Measurements from ENCODE around the gene BTBD3.

The BTBD3 gene

GRCh38 chr20:11951696-11952095, 34.0 kb downstream of the BTBD3 start:
- Histone ChIP-seq H3K27ac (ENCODE audit: low read depth, low read length) (no peak overlapping the region), H3K36me3 (ENCODE audit: control insufficient read depth, insufficient read depth, low read length) (no peaks in the 10 kb centered on the region), H3K9ac (ENCODE audit: low read length) (no peak overlapping the region), H3K4me1 (ENCODE audit: control insufficient read depth, insufficient read depth, low read length) (no peaks in the 10 kb centered on the region), H3K4me3 (ENCODE audit: low read length) (no peak overlapping the region), H3K27me3 (ENCODE audit: control insufficient read depth, insufficient read depth, low read length) (no peaks in the 10 kb centered on the region)

DNA sequence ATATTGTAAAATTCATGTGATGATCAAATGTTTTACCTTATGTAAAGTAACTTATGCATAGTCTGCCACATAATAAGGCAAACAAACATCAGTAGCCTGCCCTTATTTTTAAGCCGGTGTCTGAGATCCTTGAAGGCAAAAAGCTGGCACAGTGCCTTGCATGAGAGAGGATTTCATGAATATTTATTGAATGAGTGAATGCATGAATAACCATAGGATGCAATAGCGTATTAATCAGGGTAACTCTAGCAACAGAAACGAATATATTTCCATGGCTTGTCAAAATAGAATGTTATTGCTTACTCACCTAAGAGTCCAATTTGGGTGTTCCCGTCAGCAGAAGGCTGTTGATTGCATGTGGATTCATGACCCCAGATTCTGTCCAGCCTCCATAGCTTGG, 34.9 kb downstream of the BTBD3 start:
- H3K27me3 ChIP-seq (ENCODE audit: control insufficient read depth, insufficient read depth, low read length): no peaks in the 10 kb centered on the region
- no peak overlapping the region for H3K9ac ChIP-seq (ENCODE audit: low read length)
- H3K4me1 ChIP-seq (ENCODE audit: control insufficient read depth, insufficient read depth, low read length): no peaks in the 10 kb centered on the region
- H3K27ac ChIP-seq (ENCODE audit: low read depth, low read length): no peak overlapping the region
- no peak overlapping the region for H3K4me3 ChIP-seq (ENCODE audit: low read length)
- no peaks in the 10 kb centered on the region for H3K36me3 ChIP-seq (ENCODE audit: control insufficient read depth, insufficient read depth, low read length)

DNA sequence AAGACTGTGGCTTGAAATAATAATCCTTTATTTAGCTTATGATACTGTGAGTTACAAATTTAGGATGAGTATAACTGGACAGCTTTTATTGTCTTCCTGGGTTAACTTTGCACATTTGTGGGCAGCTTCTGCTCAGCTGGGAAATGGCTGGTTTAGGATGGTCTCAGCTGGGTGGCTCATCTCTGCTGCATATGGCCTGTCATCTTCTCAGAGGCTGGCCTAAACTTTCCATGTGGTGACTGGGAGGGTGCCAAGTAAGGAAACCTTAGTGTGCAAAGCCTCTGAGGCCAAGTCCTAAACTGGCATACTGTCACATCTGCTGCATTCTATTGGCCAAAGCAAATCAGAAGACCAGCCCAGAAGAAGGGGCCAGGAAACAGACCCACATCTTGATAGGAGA, 40.2 kb downstream of the BTBD3 start:
- Histone ChIP-seq H3K36me3 (ENCODE audit: control insufficient read depth, insufficient read depth, low read length) (no peaks in the 10 kb centered on the region), H3K4me1 (ENCODE audit: control insufficient read depth, insufficient read depth, low read length) (no peaks in the 10 kb centered on the region), H3K27me3 (ENCODE audit: control insufficient read depth, insufficient read depth, low read length) (no peaks in the 10 kb centered on the region), H3K9ac (ENCODE audit: low read length) (no peak overlapping the region), H3K27ac (ENCODE audit: low read depth, low read length) (no peak overlapping the region), H3K4me3 (ENCODE audit: low read length) (no peak overlapping the region)

DNA sequence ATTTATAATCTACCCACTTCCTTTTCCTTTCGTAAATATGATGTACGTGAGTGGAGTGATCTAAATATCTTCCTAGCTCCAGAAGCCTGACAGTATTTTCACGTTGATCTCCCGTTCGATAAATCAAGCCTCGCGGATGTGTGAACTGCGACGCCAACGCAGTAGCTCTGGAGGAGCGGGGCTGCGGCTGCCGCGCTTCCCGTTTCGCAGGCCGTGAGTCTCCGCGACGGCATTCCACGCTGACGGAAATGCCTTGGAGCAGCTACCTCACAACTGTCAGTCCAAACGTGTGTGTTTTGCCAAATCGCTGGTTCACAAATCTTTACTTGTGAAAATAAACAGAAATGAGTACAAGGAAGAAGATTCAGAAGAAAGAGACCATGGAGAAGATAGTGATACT, 41.2 kb downstream of the BTBD3 start:
- H3K9ac ChIP-seq (ENCODE audit: low read length): no peak overlapping the region
- no peaks in the 10 kb centered on the region for H3K27me3 ChIP-seq (ENCODE audit: control insufficient read depth, insufficient read depth, low read length)
- H3K36me3 ChIP-seq (ENCODE audit: control insufficient read depth, insufficient read depth, low read length): no peaks in the 10 kb centered on the region
- no peak overlapping the region for H3K27ac ChIP-seq (ENCODE audit: low read depth, low read length)
- H3K4me1 ChIP-seq (ENCODE audit: control insufficient read depth, insufficient read depth, low read length): no peaks in the 10 kb centered on the region
- no peak overlapping the region for H3K4me3 ChIP-seq (ENCODE audit: low read length)

- H3K4me1 ChIP-seq (ENCODE audit: control insufficient read depth, insufficient read depth, low read length): no peaks in the 10 kb centered on the region
- no peaks in the 10 kb centered on the region for H3K36me3 ChIP-seq (ENCODE audit: control insufficient read depth, insufficient read depth, low read length)
- no peaks in the 10 kb centered on the region for H3K27me3 ChIP-seq (ENCODE audit: control insufficient read depth, insufficient read depth, low read length)
- no peak overlapping the region for H3K27ac ChIP-seq (ENCODE audit: low read depth, low read length)
- H3K9ac ChIP-seq (ENCODE audit: low read length): no peak overlapping the region
- no peak overlapping the region for H3K4me3 ChIP-seq (ENCODE audit: low read length)
Measured at GRCh38 chr20:11965602-11966001, 47.9 kb downstream of the BTBD3 start.

GRCh38 chr20:11966186-11966585, 48.5 kb downstream of the BTBD3 start:
- H3K27me3 ChIP-seq (ENCODE audit: control insufficient read depth, insufficient read depth, low read length): no peaks in the 10 kb centered on the region
- no peak overlapping the region for H3K4me3 ChIP-seq (ENCODE audit: low read length)
- H3K4me1 ChIP-seq (ENCODE audit: control insufficient read depth, insufficient read depth, low read length): no peaks in the 10 kb centered on the region
- H3K9ac ChIP-seq (ENCODE audit: low read length): no peak overlapping the region
- no peaks in the 10 kb centered on the region for H3K36me3 ChIP-seq (ENCODE audit: control insufficient read depth, insufficient read depth, low read length)
- no peak overlapping the region for H3K27ac ChIP-seq (ENCODE audit: low read depth, low read length)

- no peaks in the 10 kb centered on the region for H3K27me3 ChIP-seq (ENCODE audit: control insufficient read depth, insufficient read depth, low read length)
- H3K4me3 ChIP-seq (ENCODE audit: low read length): no peak overlapping the region
- no peaks in the 10 kb centered on the region for H3K36me3 ChIP-seq (ENCODE audit: control insufficient read depth, insufficient read depth, low read length)
- no peaks in the 10 kb centered on the region for H3K4me1 ChIP-seq (ENCODE audit: control insufficient read depth, insufficient read depth, low read length)
- no peak overlapping the region for H3K27ac ChIP-seq (ENCODE audit: low read depth, low read length)
- H3K9ac ChIP-seq (ENCODE audit: low read length): no peak overlapping the region
Measured at GRCh38 chr20:11970243-11970836, 52.6 kb downstream of the BTBD3 start.

- H3K9ac ChIP-seq (ENCODE audit: low read length): no peak overlapping the region
- H3K27ac ChIP-seq (ENCODE audit: low read depth, low read length): no peak overlapping the region
- no peak overlapping the region for H3K4me3 ChIP-seq (ENCODE audit: low read length)
- H3K36me3 ChIP-seq (ENCODE audit: control insufficient read depth, insufficient read depth, low read length): no peaks in the 10 kb centered on the region
- H3K4me1 ChIP-seq (ENCODE audit: control insufficient read depth, insufficient read depth, low read length): no peaks in the 10 kb centered on the region
- H3K27me3 ChIP-seq (ENCODE audit: control insufficient read depth, insufficient read depth, low read length): no peaks in the 10 kb centered on the region
Measured at GRCh38 chr20:11972478-11972877, 54.8 kb downstream of the BTBD3 start.
